Neutrophil (primary cell): Measurements from ENCODE around the gene MACROD1.

ENCODE experiments used
- H3K27ac ChIP-seq: fragments of 200-600 bp; sonication (generic); 2 replicates; pipeline ENCODE4 v1.5.1; 2016; ENCODE audit warnings: mild to moderate bottlenecking, moderate library complexity
- H3K27me3 ChIP-seq: fragments of 200-600 bp; sonication (generic); 2 replicates; pipeline ENCODE4 v1.6.0; 2016; ENCODE audit warnings: mild to moderate bottlenecking
- H3K36me3 ChIP-seq: fragments of 200-600 bp; sonication (generic); 2 replicates; pipeline ENCODE4 v1.5.1; 2017
- H3K4me1 ChIP-seq, 2 experiments: fragments of 200-600 bp in 1 of 2; sonication (generic) in 1 of 2; 1 replicate in 1 of 2; 2 replicates in 1 of 2; pipeline versions ENCODE4 v1.5.1 to v1.6.1; 2013 to 2016; ENCODE audit warnings: low read depth in 1 of 2, low read length in 1 of 2, mild to moderate bottlenecking in 1 of 2, moderate library complexity in 1 of 2; ENCODE audit not compliant: control insufficient read depth in 1 of 2, insufficient read depth in 1 of 2
- H3K4me3 ChIP-seq, 2 experiments: fragments of 200-600 bp in 1 of 2; sonication (generic) in 1 of 2; 1 replicate in 1 of 2; 2 replicates in 1 of 2; pipeline ENCODE4 v1.5.1; 2013 to 2016; ENCODE audit warnings: low read depth in 1 of 2, low read length in 1 of 2, mild to moderate bottlenecking in 1 of 2, moderate library complexity in 1 of 2
- H3K9me3 ChIP-seq: fragments of 200-600 bp; sonication (generic); 2 replicates; pipeline ENCODE4 v1.5.1; 2016
- TF ChIP-seq, protein P1 (sequence below): fragments of 200-600 bp; sonication (generic); IDR thresholded peaks from 2 replicates; pipeline ENCODE4 v1.5.1; 2016; ENCODE audit warnings: antibody characterized with exemption

MACROD1 gene

DNA sequence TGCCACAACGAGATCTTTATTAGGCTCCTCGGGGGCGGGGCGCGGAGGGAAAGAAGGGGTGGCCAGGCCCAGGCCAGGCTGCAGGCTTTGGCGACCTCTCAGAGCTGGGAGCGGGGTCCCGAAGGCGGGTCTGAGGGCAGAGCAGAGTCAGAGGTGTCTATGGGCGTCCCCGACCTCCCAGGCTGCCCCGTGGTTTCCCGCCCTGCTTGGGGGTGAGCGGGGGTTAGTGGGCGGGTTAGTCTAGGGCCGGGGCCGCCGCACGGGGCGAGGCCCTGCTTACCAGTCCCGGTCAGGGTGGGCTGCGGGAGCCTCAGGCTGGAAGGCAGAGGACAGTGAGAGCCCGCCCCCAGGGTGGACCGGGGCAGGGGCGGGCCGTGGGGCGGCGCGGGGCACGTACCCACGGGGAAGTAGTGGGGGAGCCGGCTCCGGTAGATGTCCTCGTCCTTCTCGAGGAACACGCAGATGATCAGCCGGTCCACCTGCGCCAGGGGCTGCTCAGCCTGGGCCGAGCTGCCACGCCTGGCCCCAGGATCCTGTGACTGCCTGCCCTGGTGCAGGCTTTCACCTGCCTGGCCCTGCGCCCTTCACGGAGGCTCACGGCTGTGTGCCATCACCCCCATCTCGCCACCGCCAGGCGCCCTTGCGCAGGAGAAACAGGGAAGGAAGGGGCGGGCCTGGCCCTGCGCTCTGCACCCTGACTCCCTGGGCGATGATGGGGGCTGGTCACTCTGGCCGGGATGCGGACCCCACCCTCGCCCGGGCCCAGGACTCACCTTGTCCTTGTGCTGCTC is 167.2 kb downstream of the MACROD1 start:
- Histone ChIP-seq H3K4me3 (peak overlapping the region; percentile 53 to 60), H3K27me3 (peaks cover 57% of the 10 kb centered on the region), H3K4me1 (peaks cover 28 to 36% of the 10 kb centered on the region in 2 experiments), H3K27ac (no peak overlapping the region), H3K9me3 (no peaks in the 10 kb centered on the region), H3K36me3 (peaks cover 55% of the 10 kb centered on the region)
- TF ChIP-seq, protein P1, sequence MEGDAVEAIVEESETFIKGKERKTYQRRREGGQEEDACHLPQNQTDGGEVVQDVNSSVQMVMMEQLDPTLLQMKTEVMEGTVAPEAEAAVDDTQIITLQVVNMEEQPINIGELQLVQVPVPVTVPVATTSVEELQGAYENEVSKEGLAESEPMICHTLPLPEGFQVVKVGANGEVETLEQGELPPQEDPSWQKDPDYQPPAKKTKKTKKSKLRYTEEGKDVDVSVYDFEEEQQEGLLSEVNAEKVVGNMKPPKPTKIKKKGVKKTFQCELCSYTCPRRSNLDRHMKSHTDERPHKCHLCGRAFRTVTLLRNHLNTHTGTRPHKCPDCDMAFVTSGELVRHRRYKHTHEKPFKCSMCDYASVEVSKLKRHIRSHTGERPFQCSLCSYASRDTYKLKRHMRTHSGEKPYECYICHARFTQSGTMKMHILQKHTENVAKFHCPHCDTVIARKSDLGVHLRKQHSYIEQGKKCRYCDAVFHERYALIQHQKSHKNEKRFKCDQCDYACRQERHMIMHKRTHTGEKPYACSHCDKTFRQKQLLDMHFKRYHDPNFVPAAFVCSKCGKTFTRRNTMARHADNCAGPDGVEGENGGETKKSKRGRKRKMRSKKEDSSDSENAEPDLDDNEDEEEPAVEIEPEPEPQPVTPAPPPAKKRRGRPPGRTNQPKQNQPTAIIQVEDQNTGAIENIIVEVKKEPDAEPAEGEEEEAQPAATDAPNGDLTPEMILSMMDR: no peak

DNA sequence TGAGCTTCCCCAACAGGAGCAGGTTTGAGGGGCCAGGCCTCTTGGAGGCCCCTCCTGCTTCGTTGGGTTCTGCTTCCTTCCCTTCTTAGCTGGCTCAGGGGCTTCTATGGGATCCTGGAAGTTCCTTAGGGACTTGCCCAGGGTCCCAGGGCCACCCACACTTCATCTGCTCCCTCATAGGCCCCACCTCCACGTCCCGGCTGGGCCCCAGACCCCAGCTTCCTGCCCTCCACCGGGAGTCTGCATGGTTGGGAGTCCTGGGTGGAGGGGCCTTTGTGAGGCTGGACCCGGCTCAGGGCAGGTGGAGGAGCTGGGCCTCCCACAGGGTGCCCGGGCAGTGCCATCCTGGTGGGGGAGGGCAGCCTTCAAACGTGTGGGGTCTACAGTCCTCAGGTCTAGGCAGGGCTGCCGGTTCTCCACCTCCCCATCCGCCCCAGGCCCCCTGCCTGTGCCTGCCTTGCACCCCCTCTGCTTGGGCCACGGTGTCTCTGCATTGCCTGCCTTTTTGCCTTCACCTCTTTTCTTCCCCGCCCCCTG is 168.0 kb downstream of the MACROD1 start:
- Histone ChIP-seq H3K4me3 (no peak overlapping the region), H3K4me1 (peaks cover 28 to 36% of the 10 kb centered on the region in 2 experiments), H3K27ac (no peak overlapping the region), H3K9me3 (no peaks in the 10 kb centered on the region), H3K27me3 (peaks cover 48% of the 10 kb centered on the region), H3K36me3 (peaks cover 60% of the 10 kb centered on the region)
- TF ChIP-seq, protein P1: no peak

DNA sequence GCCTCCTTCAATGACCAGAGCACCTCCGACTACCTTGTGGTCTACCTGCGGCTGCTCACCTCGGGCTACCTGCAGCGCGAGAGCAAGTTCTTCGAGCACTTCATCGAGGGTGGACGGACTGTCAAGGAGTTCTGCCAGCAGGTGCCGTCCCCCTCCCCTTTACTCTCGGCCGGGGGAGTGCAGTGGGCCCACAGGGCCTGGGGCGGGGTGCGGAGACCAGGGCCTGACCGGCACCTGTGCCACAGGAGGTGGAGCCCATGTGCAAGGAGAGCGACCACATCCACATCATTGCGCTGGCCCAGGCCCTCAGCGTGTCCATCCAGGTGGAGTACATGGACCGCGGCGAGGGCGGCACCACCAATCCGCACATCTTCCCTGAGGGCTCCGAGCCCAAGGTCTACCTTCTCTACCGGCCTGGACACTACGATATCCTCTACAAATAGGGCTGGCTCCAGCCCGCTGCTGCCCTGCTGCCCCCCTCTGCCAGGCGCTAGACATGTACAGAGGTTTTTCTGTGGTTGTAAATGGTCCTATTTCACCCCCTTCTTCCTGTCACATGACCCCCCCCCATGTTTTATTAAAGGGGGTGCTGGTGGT is 168.7 kb downstream of the MACROD1 start:
- peaks cover 67% of the 10 kb centered on the region for H3K36me3 ChIP-seq
- H3K4me3 ChIP-seq: no peak overlapping the region
- H3K27ac ChIP-seq: no peak overlapping the region
- TF ChIP-seq, protein P1: no peak
- no peaks in the 10 kb centered on the region for H3K9me3 ChIP-seq
- peaks cover 41% of the 10 kb centered on the region for H3K27me3 ChIP-seq
- H3K4me1 ChIP-seq: peaks cover 26 to 33% of the 10 kb centered on the region in 2 experiments

DNA sequence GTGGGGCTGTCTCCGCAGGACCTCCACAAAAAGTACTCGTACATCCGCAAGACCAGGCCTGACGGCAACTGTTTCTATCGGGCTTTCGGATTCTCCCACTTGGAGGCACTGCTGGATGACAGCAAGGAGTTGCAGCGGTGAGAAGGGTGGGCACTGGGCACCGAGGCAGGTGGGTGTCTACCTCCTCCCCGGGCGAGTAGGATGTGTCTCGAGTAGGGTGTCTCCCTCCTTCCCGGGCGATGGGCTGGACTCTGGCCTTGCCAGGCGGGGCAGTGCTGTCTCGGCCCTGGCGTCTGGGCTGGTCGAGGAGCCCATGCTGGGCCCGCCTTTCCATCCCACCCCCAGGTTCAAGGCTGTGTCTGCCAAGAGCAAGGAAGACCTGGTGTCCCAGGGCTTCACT is 169.4 kb downstream of the MACROD1 start:
- Histone ChIP-seq H3K27ac (no peak overlapping the region), H3K36me3 (peaks cover 74% of the 10 kb centered on the region), H3K9me3 (no peaks in the 10 kb centered on the region), H3K4me1 (peaks cover 21 to 28% of the 10 kb centered on the region in 2 experiments), H3K4me3 (no peak overlapping the region), H3K27me3 (peaks cover 34% of the 10 kb centered on the region)
- TF ChIP-seq, protein P1: no peak

DNA sequence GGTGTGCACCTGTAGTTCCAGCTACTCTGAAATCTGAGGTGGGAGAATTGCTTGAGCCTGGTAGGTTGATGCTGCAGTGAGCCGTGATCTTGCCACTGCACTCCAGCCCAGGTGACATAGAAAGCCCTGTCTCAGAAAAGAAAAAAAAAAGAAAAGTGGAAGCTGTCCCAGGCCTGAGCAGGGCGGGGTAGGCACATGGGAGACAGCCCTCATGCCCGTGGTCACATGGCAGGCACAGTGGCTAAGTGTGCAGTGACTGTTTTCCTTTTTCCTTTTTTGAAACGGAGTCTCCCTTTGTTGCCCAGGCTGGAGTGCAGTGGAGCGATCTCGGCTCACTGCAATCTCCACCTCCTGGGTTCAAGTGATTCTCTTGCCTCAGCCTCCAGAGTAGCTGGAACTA is 171.9 kb downstream of the MACROD1 start:
- H3K27ac ChIP-seq: no peak overlapping the region
- no peaks in the 10 kb centered on the region for H3K9me3 ChIP-seq
- H3K4me3 ChIP-seq: no peak overlapping the region
- peaks cover 9% of the 10 kb centered on the region for H3K27me3 ChIP-seq
- TF ChIP-seq, protein P1: no peak
- peaks cover 95% of the 10 kb centered on the region for H3K36me3 ChIP-seq
- peaks cover 5 to 7% of the 10 kb centered on the region in 2 experiments for H3K4me1 ChIP-seq
